ENCODE measurements around the gene OR56B4.
"Not testable (repeated sequence)": the region's sequence is repeated elsewhere in the genome, so short reads cannot be mapped to it uniquely, and the experiment has no call there.

GRCh38 chr11:6107384-6107783, at the start of gene OR56B4:
- TF ChIP-seq CTCF (IDR thresholded peaks at IDR 0.05; ENCODE audit: insufficient read depth, low read length, poor library complexity, severe bottlenecking); EZH2phosphoT487 (conservative IDR thresholded peaks at IDR 0.05; ENCODE audit: low read length): not testable (repeated sequence)

All from SU-DHL-6 (cell line).